Fibroblast of lung (primary cell): ENCODE data around the gene PLXNA1. TPM values are rescaled to one million over a fixed set of nuclear protein-coding genes. Genes with fewer than 3 reads are reported as not detected.

Source experiments
- DNase-seq, 2 donors: peaks; one replicate each; pipeline versions ENCODE4 v3.0.0 to v3.0.0-alpha.2; 2010; ENCODE audit warnings: low read depth in 2 of 2
- H2AFZ ChIP-seq: 2 replicates; pipeline ENCODE4 v1.5.1; 2012; ENCODE audit warnings: low read length, control low read depth, inconsistent platforms
- H3K27ac ChIP-seq: 2 replicates; pipeline ENCODE4 v1.5.1; 2011; ENCODE audit warnings: low read length, control low read depth; ENCODE audit not compliant: insufficient read depth
- H3K27me3 ChIP-seq: 2 replicates; pipeline ENCODE4 v1.5.1; 2011; ENCODE audit warnings: mild to moderate bottlenecking, low read length; ENCODE audit not compliant: control insufficient read depth, insufficient read depth
- H3K36me3 ChIP-seq: 2 replicates; pipeline ENCODE4 v1.5.1; 2011; ENCODE audit warnings: low read length; ENCODE audit not compliant: control insufficient read depth, insufficient read depth
- H3K4me1 ChIP-seq: 2 replicates; pipeline ENCODE4 v1.5.1; 2011; ENCODE audit warnings: low read length; ENCODE audit not compliant: control insufficient read depth, insufficient read depth; ENCODE audit errors: extremely low read depth
- H3K4me2 ChIP-seq: 2 replicates; pipeline ENCODE4 v1.5.1; 2011; ENCODE audit warnings: low read length, control low read depth; ENCODE audit not compliant: insufficient read depth; ENCODE audit errors: extremely low read depth
- H3K4me3 ChIP-seq, 4 experiments: fragments of 200-600 bp in 1 of 4; sonication (generic) in 1 of 4; replicated peaks in 1 of 4; 2 replicates each; pipeline ENCODE4 v1.5.1; 2011 to 2016; ENCODE audit warnings: low read length in 4 of 4, low read depth in 3 of 4, mild to moderate bottlenecking in 3 of 4, control low read depth in 2 of 4, inconsistent platforms in 1 of 4, mixed read lengths in 1 of 4; ENCODE audit not compliant: insufficient read depth in 1 of 4; ENCODE audit errors: control extremely low read depth in 1 of 4
- H3K79me2 ChIP-seq: 2 replicates; pipeline ENCODE4 v1.5.1; 2012; ENCODE audit warnings: mild to moderate bottlenecking, low read length, inconsistent platforms; ENCODE audit not compliant: control insufficient read depth, insufficient read depth
- H3K9ac ChIP-seq: 2 replicates; pipeline ENCODE4 v1.5.1; 2011; ENCODE audit warnings: mild to moderate bottlenecking, low read length, control low read depth; ENCODE audit not compliant: insufficient read depth
- H3K9me3 ChIP-seq: 2 replicates; pipeline ENCODE4 v1.5.1; 2012; ENCODE audit warnings: low read depth, low read length; ENCODE audit not compliant: control insufficient read depth, insufficient read depth
- H4K20me1 ChIP-seq: 2 replicates; pipeline ENCODE4 v1.5.1; 2011; ENCODE audit warnings: low read length; ENCODE audit not compliant: control insufficient read depth, insufficient read depth; ENCODE audit errors: extremely low read depth
- CTCF ChIP-seq, 2 donors: IDR thresholded peaks in 1 of 2; conservative IDR thresholded peaks in 1 of 2; 1 replicate in 1 of 2; 2 replicates in 1 of 2; pipeline ENCODE4 v1.5.1; 2011 to 2012; ENCODE audit warnings: low read length in 2 of 2, control low read depth in 1 of 2, inconsistent platforms in 1 of 2, low read depth in 1 of 2, mild to moderate bottlenecking in 1 of 2
- EZH2 ChIP-seq: IDR thresholded peaks from 2 replicates; pipeline ENCODE4 v1.5.1; 2012; ENCODE audit warnings: low read length, control low read depth, mild to moderate bottlenecking; ENCODE audit errors: missing control alignments
- polyA plus RNA-seq, 2 donors: library from polyadenylated mRNA; depleted of rRNA in 1 of 2; stranded (reverse) in 1 of 2; unstranded in 1 of 2; fragments of >200 nt; gene quantifications; 2 replicates each; pipeline ENCODE4 v1.2.1, GENCODE V29; 2011 to 2012; ENCODE audit warnings: missing spikeins in 1 of 2
- total RNA-seq: library from RNA; depleted of rRNA; stranded (reverse); fragments of >200 nt; gene quantifications from 2 replicates; pipeline ENCODE4 v1.2.1, GENCODE V29; 2014

PLXNA1 gene
- total and polyA plus RNA-seq, 2 donors (not counting 1 experiment from before 2014, with no cell fraction given): 21.1 to 48.6 TPM

GRCh38 chr3:126994661-126995245 is 11.8 kb downstream of the PLXNA1 start:
- Histone ChIP-seq H3K36me3 (peaks cover 13% of the 10 kb centered on the region), H3K27ac (no peak overlapping the region)

GRCh38 chr3:126995254-126995780 is 12.4 kb downstream of the PLXNA1 start:
- TF ChIP-seq CTCF (conservative IDR thresholded peaks at IDR 0.05 in 1 of 2, IDR thresholded peaks at IDR 0.05 in 1 of 2; ENCODE audit: low read depth in 1 of 2, low read length in 2 of 2): no peak
- no peak for TF ChIP-seq EZH2
- peaks cover 26% of the 10 kb centered on the region for H3K79me2 ChIP-seq
- no peak overlapping the region for H2AFZ ChIP-seq
- H3K4me2 ChIP-seq: no peak overlapping the region
- no peaks in the 10 kb centered on the region for H4K20me1 ChIP-seq
- no peaks in the 10 kb centered on the region for H3K9me3 ChIP-seq
- no peak overlapping the region for H3K9ac ChIP-seq
- H3K27ac ChIP-seq: no peak overlapping the region
- DNase-seq: no peak
- no peak overlapping the region for H3K4me3 ChIP-seq
- no peaks in the 10 kb centered on the region for H3K27me3 ChIP-seq
- peaks cover 5% of the 10 kb centered on the region for H3K4me1 ChIP-seq
- peaks cover 9% of the 10 kb centered on the region for H3K36me3 ChIP-seq

More at GRCh38 chr3:126994661-126995245, 11.8 kb downstream of the PLXNA1 start:
- no peaks in the 10 kb centered on the region for H3K9me3 ChIP-seq
- no peaks in the 10 kb centered on the region for H4K20me1 ChIP-seq
- peaks cover 5% of the 10 kb centered on the region for H3K4me1 ChIP-seq
- TF ChIP-seq EZH2: no peak
- TF ChIP-seq CTCF (conservative IDR thresholded peaks at IDR 0.05 in 1 of 2, IDR thresholded peaks at IDR 0.05 in 1 of 2; ENCODE audit: low read depth in 1 of 2, low read length in 2 of 2): no peak
- no peak overlapping the region for H3K9ac ChIP-seq
- no peaks in the 10 kb centered on the region for H3K27me3 ChIP-seq
- DNase-seq: no peak
- H2AFZ ChIP-seq: no peak overlapping the region
- H3K79me2 ChIP-seq: peaks cover 29% of the 10 kb centered on the region
- H3K4me2 ChIP-seq: no peak overlapping the region
- no peak overlapping the region for H3K4me3 ChIP-seq

- Histone ChIP-seq H3K79me2 (peaks cover 33% of the 10 kb centered on the region), H4K20me1 (no peaks in the 10 kb centered on the region), H3K9me3 (no peaks in the 10 kb centered on the region), H3K4me3 (no peak overlapping the region), H3K36me3 (peaks cover 11% of the 10 kb centered on the region), H3K4me2 (no peak overlapping the region), H3K27me3 (no peaks in the 10 kb centered on the region), H3K9ac (no peak overlapping the region), H3K4me1 (peaks cover 8% of the 10 kb centered on the region), H2AFZ (no peak overlapping the region), H3K27ac (no peak overlapping the region)
- no peak for TF ChIP-seq EZH2
- TF ChIP-seq CTCF (conservative IDR thresholded peaks at IDR 0.05 in 1 of 2, IDR thresholded peaks at IDR 0.05 in 1 of 2; ENCODE audit: low read depth in 1 of 2, low read length in 2 of 2): no peak
- DNase-seq: no peak
Observed at GRCh38 chr3:126995926-126996512, 13.1 kb downstream of the PLXNA1 start.
